K562 (cell line): Measurements from ENCODE around the gene SLCO2B1. TPM values are rescaled to one million over a fixed set of nuclear protein-coding genes. Genes with fewer than 3 reads are reported as not detected.
A peak's percentile ranks its signal among the peaks of the same experiment; 100 is the strongest.

Experiments
- AFF4 ChIP-seq: sonication (generic); formaldehyde crosslinking; IDR thresholded peaks from 2 replicates; pipeline ENCODE4 v1.8.0; 2023; ENCODE audit warnings: mild to moderate bottlenecking, missing genetic modification reagents
- CBFA2T2 ChIP-seq: fragments of 450-650 bp; conservative IDR thresholded peaks from 2 replicates; pipeline ENCODE4 v1.6.1; 2017; ENCODE audit warnings: mild to moderate bottlenecking
- CREBBP ChIP-seq: IDR thresholded peaks from one replicate; pipeline ENCODE4 v1.6.1; 2012; ENCODE audit warnings: low read depth, mild to moderate bottlenecking, control low read depth, inconsistent platforms, low read length
- ERF ChIP-seq: fragments of 450-650 bp; formaldehyde crosslinking; IDR thresholded peaks from 2 replicates; pipeline ENCODE4 v1.4.0; 2020; ENCODE audit warnings: mild to moderate bottlenecking, mixed read lengths
- ETV6 ChIP-seq, 3 experiments: fragments of 150-350 bp in 1 of 3; sonication (generic) in 1 of 3; formaldehyde crosslinking in 1 of 3; IDR thresholded peaks; 2 replicates each; pipeline versions ENCODE4 v1.6.1 to v1.8.0; 2014 to 2022; ENCODE audit warnings: borderline replicate concordance in 2 of 3, low read depth in 2 of 3, antibody characterized with exemption in 1 of 3, low read length in 1 of 3, mild to moderate bottlenecking in 1 of 3, missing genetic modification reagents in 1 of 3
- HNRNPLL ChIP-seq: fragments of 200-400 bp; formaldehyde crosslinking; IDR thresholded peaks from 2 replicates; pipeline ENCODE4 v1.6.1; 2017; ENCODE audit warnings: low read length, low read depth, mild to moderate bottlenecking; ENCODE audit not compliant: poor library complexity, severe bottlenecking
- KAT2B ChIP-seq: IDR thresholded peaks from one replicate; pipeline ENCODE4 v1.6.1; 2012; ENCODE audit warnings: low read depth, mild to moderate bottlenecking, control low read depth, inconsistent platforms, low read length, moderate library complexity
- LARP7 ChIP-seq: fragments of 450-650 bp; IDR thresholded peaks from 2 replicates; pipeline ENCODE4 v1.6.1; 2016
- MTF1 ChIP-seq: fragments of 250-450 bp; sonication (Bioruptor Pico); IDR thresholded peaks from 2 replicates; pipeline ENCODE4 v1.9.0; 2021; ENCODE audit warnings: moderate library complexity, mild to moderate bottlenecking, inconsistent platforms, borderline replicate concordance
- NR0B1 ChIP-seq: fragments of 450-650 bp; IDR thresholded peaks from one replicate; pipeline ENCODE4 v1.6.1; 2018; ENCODE audit warnings: mild to moderate bottlenecking, moderate library complexity; ENCODE audit not compliant: partially characterized antibody
- PBX2 ChIP-seq, 2 experiments: IDR thresholded peaks in 1 of 2; conservative IDR thresholded peaks in 1 of 2; 2 replicates each; pipeline ENCODE4 v1.6.1; 2016; ENCODE audit warnings: low read depth in 2 of 2, mild to moderate bottlenecking in 1 of 2, missing compliant biosample characterization in 1 of 2, missing genetic modification characterization in 1 of 2, moderate library complexity in 1 of 2
- TGIF2 ChIP-seq: sonication (generic); formaldehyde crosslinking; IDR thresholded peaks from 2 replicates; pipeline ENCODE4 v1.8.1; 2022; ENCODE audit warnings: mild to moderate bottlenecking, missing genetic modification reagents, moderate library complexity
- ZNF785 ChIP-seq: fragments of 250-450 bp; sonication (Bioruptor Pico); IDR thresholded peaks from 2 replicates; pipeline ENCODE4 v1.4.0; 2020; ENCODE audit warnings: mild to moderate bottlenecking
- polyA plus RNA-seq, 8 experiments: library from polyadenylated mRNA; depleted of rRNA in 4 of 8; stranded (reverse) in 5 of 8; unstranded in 3 of 8; fragments of >200 nt; fragmentation: Nextera tagmentation in 2 of 8; fragmentation: Illumina TruSeq in 1 of 8; extraction: Ambion mirVana in 2 of 8; extraction: Trizol in 1 of 8; gene quantifications; 2 replicates each; pipeline versions ENCODE4 v1.2.1 to v1.2.3, GENCODE V29; 2011 to 2014; ENCODE audit warnings: inconsistent platforms in 1 of 8, missing spikeins in 1 of 8
- total RNA-seq, 7 experiments: library from RNA; depleted of rRNA in 6 of 7; stranded (reverse); fragments of >200 nt in 6 of 7; fragmentation: Illumina TruSeq in 2 of 7; extraction: Trizol in 2 of 7; gene quantifications; 2 replicates each; pipeline versions ENCODE4 v1.2.1 to v1.2.3, GENCODE V29; 2011 to 2021; ENCODE audit warnings: low replicate concordance in 1 of 7
- TF ChIP-seq, protein P1 (sequence below), 3 experiments: IDR thresholded peaks in 2 of 3; conservative IDR thresholded peaks in 1 of 3; 2 replicates each; pipeline ENCODE4 v1.5.1; 2011 to 2012; ENCODE audit warnings: low read length in 3 of 3, mild to moderate bottlenecking in 3 of 3, control low read depth in 2 of 3, improper control_type of control experiment in 1 of 3, inconsistent platforms in 1 of 3, low read depth in 1 of 3, mixed read lengths in 1 of 3, moderate library complexity in 1 of 3; ENCODE audit not compliant: insufficient read depth in 2 of 3

Gene SLCO2B1
- total and polyA plus RNA-seq, 9 of the 15 experiments (the other 6 are each of a cell fraction or from before 2014, with no cell fraction given) = 0.70 to 14.7 (median 7.6) TPM

DNA sequence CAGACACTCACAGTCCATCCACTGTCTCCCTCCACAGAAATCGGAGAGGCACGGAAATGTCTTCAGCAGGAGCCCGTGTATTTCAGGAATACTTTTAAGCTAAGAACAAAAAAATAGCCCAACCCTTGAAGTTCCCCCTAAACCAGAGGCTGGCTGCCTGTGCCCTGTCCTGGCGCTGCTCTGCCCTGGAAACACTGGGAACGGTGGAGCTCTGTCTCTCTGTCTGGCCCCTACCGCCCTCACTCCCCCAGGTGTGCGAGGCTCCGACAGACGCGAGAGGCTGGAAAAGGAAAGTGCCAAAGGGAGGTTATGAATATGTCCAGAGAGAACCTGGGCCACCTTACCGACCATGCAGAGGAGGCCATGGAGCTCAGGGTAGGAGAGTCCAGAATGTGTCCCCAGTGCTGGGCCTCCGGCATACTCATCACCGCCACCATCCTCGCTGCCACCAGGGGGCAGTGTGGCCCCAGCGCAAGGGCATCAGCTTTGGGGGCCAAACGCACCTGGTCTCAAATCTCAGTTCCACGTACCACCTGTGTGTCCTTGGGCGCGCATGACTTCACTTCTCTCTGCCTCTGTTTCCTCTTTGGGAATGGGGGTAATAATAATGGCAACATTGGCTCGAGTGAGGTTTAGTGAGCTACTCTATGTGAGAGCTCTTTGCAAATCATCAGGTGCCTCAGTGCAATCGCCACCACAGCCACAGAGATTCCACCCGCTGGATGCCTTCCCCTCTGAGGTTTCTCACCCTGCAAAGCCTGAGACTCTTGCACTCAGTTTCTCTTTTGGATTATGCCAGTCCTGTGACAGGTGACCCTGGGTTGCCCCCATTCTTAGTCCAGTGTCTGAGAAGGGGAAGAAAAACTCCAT is 10.4 kb upstream of the SLCO2B1 start (continued):
- no peak for TF ChIP-seq NR0B1
- TF ChIP-seq MTF1 = no peak
- TF ChIP-seq CREBBP = no peak
- no peak for TF ChIP-seq TGIF2 (CRISPR knock-in tag)
- TF ChIP-seq AFF4 (CRISPR knock-in tag) = no peak
- no peak for TF ChIP-seq ZNF785 (CRISPR knock-in tag)
- TF ChIP-seq ERF (CRISPR knock-in tag) = no peak
- TF ChIP-seq HNRNPLL = no peak
- no peak for TF ChIP-seq PBX2 (CRISPR knock-in tag; IDR thresholded peaks at IDR 0.05; ENCODE audit: low read depth)
- TF ChIP-seq PBX2 (tag; conservative IDR thresholded peaks at IDR 0.05; ENCODE audit: low read depth) = no peak
- TF ChIP-seq LARP7 = no peak
- TF ChIP-seq, protein P1, sequence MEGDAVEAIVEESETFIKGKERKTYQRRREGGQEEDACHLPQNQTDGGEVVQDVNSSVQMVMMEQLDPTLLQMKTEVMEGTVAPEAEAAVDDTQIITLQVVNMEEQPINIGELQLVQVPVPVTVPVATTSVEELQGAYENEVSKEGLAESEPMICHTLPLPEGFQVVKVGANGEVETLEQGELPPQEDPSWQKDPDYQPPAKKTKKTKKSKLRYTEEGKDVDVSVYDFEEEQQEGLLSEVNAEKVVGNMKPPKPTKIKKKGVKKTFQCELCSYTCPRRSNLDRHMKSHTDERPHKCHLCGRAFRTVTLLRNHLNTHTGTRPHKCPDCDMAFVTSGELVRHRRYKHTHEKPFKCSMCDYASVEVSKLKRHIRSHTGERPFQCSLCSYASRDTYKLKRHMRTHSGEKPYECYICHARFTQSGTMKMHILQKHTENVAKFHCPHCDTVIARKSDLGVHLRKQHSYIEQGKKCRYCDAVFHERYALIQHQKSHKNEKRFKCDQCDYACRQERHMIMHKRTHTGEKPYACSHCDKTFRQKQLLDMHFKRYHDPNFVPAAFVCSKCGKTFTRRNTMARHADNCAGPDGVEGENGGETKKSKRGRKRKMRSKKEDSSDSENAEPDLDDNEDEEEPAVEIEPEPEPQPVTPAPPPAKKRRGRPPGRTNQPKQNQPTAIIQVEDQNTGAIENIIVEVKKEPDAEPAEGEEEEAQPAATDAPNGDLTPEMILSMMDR (IDR thresholded peaks at IDR 0.05 in 2 of 3, conservative IDR thresholded peaks at IDR 0.05 in 1 of 3; ENCODE audit: insufficient read depth in 2 of 3, low read depth in 1 of 3, low read length in 3 of 3) = peak; percentile 79 to 93 (median 91)
- TF ChIP-seq ETV6 (IDR thresholded peaks at IDR 0.05; ENCODE audit: borderline replicate concordance in 1 of 2, low read depth in 2 of 2, low read length in 1 of 2) = no peak
- TF ChIP-seq ETV6 (CRISPR knock-in tag; IDR thresholded peaks at IDR 0.05; ENCODE audit: borderline replicate concordance) = no peak
- TF ChIP-seq CBFA2T2 = no peak
- TF ChIP-seq KAT2B = no peak
